Raji (cell line): ENCODE results near the gene SEMA3D.

Source experiments
- POLR2A ChIP-seq: IDR thresholded peaks from 2 replicates; pipeline ENCODE4 v1.6.1; 2011; ENCODE audit warnings: low read depth, low read length, control low read depth; ENCODE audit not compliant: insufficient read depth

The SEMA3D gene

GRCh38 chr7:85052056-85052737 lies 134.7 kb downstream of the SEMA3D start:
- TF ChIP-seq POLR2A, result no peak

GRCh38 chr7:85046534-85046933 lies 140.3 kb downstream of the SEMA3D start:
- TF ChIP-seq POLR2A, result no peak

- no peak for TF ChIP-seq POLR2A
Observed at GRCh38 chr7:85041605-85042216, 145.1 kb downstream of the SEMA3D start.

- no peak for TF ChIP-seq POLR2A
Observed at GRCh38 chr7:85039196-85039923, 147.5 kb downstream of the SEMA3D start.

- TF ChIP-seq POLR2A, result no peak
Observed at GRCh38 chr7:85038466-85038865, 148.4 kb downstream of the SEMA3D start.

GRCh38 chr7:85033263-85033662 lies 153.6 kb downstream of the SEMA3D start:
- TF ChIP-seq POLR2A, result no peak

GRCh38 chr7:85031475-85031874 lies 155.4 kb downstream of the SEMA3D start:
- TF ChIP-seq POLR2A, result no peak

- TF ChIP-seq POLR2A, result no peak
Observed at GRCh38 chr7:85030893-85031292, 156.0 kb downstream of the SEMA3D start.

- no peak for TF ChIP-seq POLR2A
Observed at GRCh38 chr7:85025312-85025756, 161.5 kb downstream of the SEMA3D start.

- TF ChIP-seq POLR2A, result no peak
Observed at GRCh38 chr7:85023916-85024315, 162.9 kb downstream of the SEMA3D start.

- no peak for TF ChIP-seq POLR2A
Observed at GRCh38 chr7:85023066-85023712, 163.7 kb downstream of the SEMA3D start.

GRCh38 chr7:85022064-85022697 lies 164.7 kb downstream of the SEMA3D start:
- no peak for TF ChIP-seq POLR2A

GRCh38 chr7:85021101-85021704 lies 165.7 kb downstream of the SEMA3D start:
- no peak for TF ChIP-seq POLR2A

GRCh38 chr7:85019778-85020177 lies 167.1 kb downstream of the SEMA3D start:
- TF ChIP-seq POLR2A, result no peak

- no peak for TF ChIP-seq POLR2A
Observed at GRCh38 chr7:85019176-85019575, 167.7 kb downstream of the SEMA3D start.
